Astrocyte (in vitro differentiated cells and primary cell): Measurements from ENCODE around the gene ARHGEF17. TPM values are rescaled to one million over a fixed set of nuclear protein-coding genes. Genes with fewer than 3 reads are reported as not detected.

ENCODE experiments used
- DNase-seq: peaks from one replicate; pipeline ENCODE4 v3.0.0-alpha.2; 2010; ENCODE audit warnings: low read depth
- FAIRE-seq: peaks from 2 replicates; lab custom pipeline; 2011; peaks lifted over from hg19 to GRCh38; lab: Jason Lieb, UNC
- H2AFZ ChIP-seq: 2 replicates; pipeline ENCODE4 v1.6.0; 2012; ENCODE audit warnings: low read depth, low read length, inconsistent platforms
- H3K27ac ChIP-seq: 2 replicates; pipeline ENCODE4 v1.5.1; 2011; ENCODE audit warnings: low read depth, low read length, inconsistent platforms
- H3K27me3 ChIP-seq: 2 replicates; pipeline ENCODE4 v1.6.0; 2011; ENCODE audit warnings: low read length, inconsistent platforms; ENCODE audit not compliant: insufficient read depth
- H3K36me3 ChIP-seq: 2 replicates; pipeline ENCODE4 v1.5.1; 2011; ENCODE audit warnings: low read length, inconsistent platforms; ENCODE audit not compliant: insufficient read depth
- H3K4me1 ChIP-seq: 2 replicates; pipeline ENCODE4 v1.5.1; 2011; ENCODE audit warnings: low read length, inconsistent platforms; ENCODE audit not compliant: insufficient read depth
- H3K4me2 ChIP-seq: 2 replicates; pipeline ENCODE4 v1.6.0; 2012; ENCODE audit warnings: low read length, inconsistent platforms
- H3K4me3 ChIP-seq: 2 replicates; pipeline ENCODE4 v1.5.1; 2011; ENCODE audit warnings: low read depth, mild to moderate bottlenecking, low read length, inconsistent platforms; ENCODE audit not compliant: insufficient read depth
- H3K79me2 ChIP-seq: 2 replicates; pipeline ENCODE4 v1.6.0; 2012; ENCODE audit warnings: mild to moderate bottlenecking, low read length, inconsistent platforms; ENCODE audit not compliant: insufficient read depth
- H3K9ac ChIP-seq: 2 replicates; pipeline ENCODE4 v1.6.0; 2012; ENCODE audit warnings: mild to moderate bottlenecking, low read length, inconsistent platforms
- H3K9me3 ChIP-seq: 2 replicates; pipeline ENCODE4 v1.5.1; 2012; ENCODE audit warnings: low read depth, mild to moderate bottlenecking, low read length, inconsistent platforms; ENCODE audit not compliant: insufficient read depth
- H4K20me1 ChIP-seq: 2 replicates; pipeline ENCODE4 v1.6.0; 2012; ENCODE audit warnings: low read length, inconsistent platforms; ENCODE audit not compliant: insufficient read depth
- H3K27ac Mint-ChIP-seq: one replicate; pipeline ENCODE4 v1.8.0; 2021; ENCODE audit warnings: mild to moderate bottlenecking, mixed read lengths; ENCODE audit not compliant: unreplicated experiment
- H3K27me3 Mint-ChIP-seq: one replicate; pipeline ENCODE4 v1.8.0; 2021; ENCODE audit warnings: low read depth, mixed read lengths; ENCODE audit not compliant: unreplicated experiment
- H3K36me3 Mint-ChIP-seq: one replicate; pipeline ENCODE4 v1.8.0; 2021; ENCODE audit warnings: low read depth, mixed read lengths; ENCODE audit not compliant: unreplicated experiment
- H3K4me1 Mint-ChIP-seq: one replicate; pipeline ENCODE4 v1.8.0; 2021; ENCODE audit warnings: low read depth, mixed read lengths; ENCODE audit not compliant: unreplicated experiment
- H3K4me3 Mint-ChIP-seq: one replicate; pipeline ENCODE4 v1.8.0; 2021; ENCODE audit warnings: mild to moderate bottlenecking, moderate library complexity, mixed read lengths; ENCODE audit not compliant: unreplicated experiment
- H3K9me3 Mint-ChIP-seq: one replicate; pipeline ENCODE4 v1.8.0; 2021; ENCODE audit warnings: mild to moderate bottlenecking, mixed read lengths; ENCODE audit not compliant: unreplicated experiment
- CTCF ChIP-seq: IDR thresholded peaks from 2 replicates; pipeline ENCODE4 v1.5.1; 2011; ENCODE audit warnings: low read depth, mild to moderate bottlenecking, inconsistent platforms, low read length, moderate library complexity; ENCODE audit not compliant: insufficient read depth
- EZH2 ChIP-seq: IDR thresholded peaks from 2 replicates; pipeline ENCODE4 v1.6.1; 2012; ENCODE audit warnings: mild to moderate bottlenecking, low read length, inconsistent platforms; ENCODE audit not compliant: insufficient read depth
- total RNA-seq: library from RNA; stranded (reverse); gene quantifications from 2 replicates; pipeline ENCODE4 v1.2.1, GENCODE V29; 2021

The ARHGEF17 gene
- total RNA-seq, 1 donor from 2014 or later, result 66.4 TPM

DNA sequence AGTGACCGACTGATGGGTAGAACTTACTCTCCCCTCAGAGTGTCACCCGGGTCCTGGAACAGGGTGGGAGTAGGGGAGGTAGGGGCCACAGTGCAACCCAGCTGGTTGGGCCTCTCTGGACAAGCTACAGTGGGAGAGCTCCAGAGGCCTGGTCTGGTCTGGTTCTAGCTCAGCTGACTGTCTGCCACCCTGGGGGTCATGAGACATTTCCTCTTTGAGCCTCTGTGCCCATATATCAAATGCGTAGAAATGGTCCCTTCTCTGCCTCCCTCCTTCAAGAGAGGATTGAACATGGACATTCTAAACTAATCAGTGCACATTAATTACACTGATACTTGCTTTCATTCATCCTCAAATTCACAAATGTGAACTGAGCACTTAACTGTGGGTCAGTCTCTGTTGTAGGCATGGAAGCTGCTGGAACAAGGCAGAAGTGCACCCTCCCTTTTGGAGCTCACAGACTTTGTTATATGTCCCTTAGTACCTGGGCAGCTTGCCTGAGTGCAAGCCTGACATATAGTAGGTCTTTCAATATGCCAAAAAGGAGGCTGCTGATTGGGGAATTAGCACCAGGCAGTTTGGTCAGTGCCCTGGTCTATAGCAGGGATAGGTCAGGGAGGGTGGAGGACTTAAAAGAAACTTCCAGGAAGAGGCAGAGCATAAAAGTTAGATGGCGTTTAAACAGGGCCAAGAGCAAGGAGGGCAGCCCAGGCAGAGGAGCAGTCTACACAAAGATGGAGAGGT is 25.7 kb downstream of the ARHGEF17 start:
- TF ChIP-seq CTCF (no peak), EZH2 (no peak)
- FAIRE-seq (no peak), DNase-seq (no peak)
- H3K27ac Mint-ChIP-seq, result peak overlapping the region; percentile 91
- peak overlapping the region; percentile 67 for H3K4me3 Mint-ChIP-seq
- Histone ChIP-seq H4K20me1 (peaks cover 90% of the 10 kb centered on the region), H3K27me3 (no peaks in the 10 kb centered on the region), H3K4me1 (peaks cover 57% of the 10 kb centered on the region), H3K36me3 (peaks cover 7% of the 10 kb centered on the region), H3K27ac (peak overlapping the region; percentile 74), H3K79me2 (peaks cover 85% of the 10 kb centered on the region), H3K4me2 (peak overlapping the region; percentile 80), H3K4me3 (no peak overlapping the region), H3K9me3 (no peaks in the 10 kb centered on the region), H3K9ac (peak overlapping the region; percentile 75), H2AFZ (no peak overlapping the region)
- no peaks in the 10 kb centered on the region for H3K27me3 Mint-ChIP-seq
- H3K9me3 Mint-ChIP-seq, result no peaks in the 10 kb centered on the region
- H3K36me3 Mint-ChIP-seq, result no peaks in the 10 kb centered on the region
- H3K4me1 Mint-ChIP-seq, result peaks cover 61% of the 10 kb centered on the region

GRCh38 chr11:73334384-73335203 is 26.5 kb downstream of the ARHGEF17 start:
- H4K20me1 ChIP-seq, result peaks cover 96% of the 10 kb centered on the region
- peak overlapping the region; percentile 74 for H3K27ac ChIP-seq
- H3K79me2 ChIP-seq, result peaks cover 91% of the 10 kb centered on the region
- Mint-ChIP-seq H3K27me3 (no peaks in the 10 kb centered on the region), H3K36me3 (no peaks in the 10 kb centered on the region), H3K27ac (peak overlapping the region; percentile 91), H3K9me3 (no peaks in the 10 kb centered on the region), H3K4me3 (peak overlapping the region; percentile 67), H3K4me1 (peaks cover 62% of the 10 kb centered on the region)
- no peaks in the 10 kb centered on the region for H3K9me3 ChIP-seq
- peaks cover 56% of the 10 kb centered on the region for H3K4me1 ChIP-seq
- peak overlapping the region; percentile 75 for H3K9ac ChIP-seq
- H3K27me3 ChIP-seq, result no peaks in the 10 kb centered on the region
- FAIRE-seq, result no peak
- peak overlapping the region; percentile 80 for H3K4me2 ChIP-seq
- DNase-seq, result peak; percentile 84
- TF ChIP-seq CTCF, result no peak
- no peak for TF ChIP-seq EZH2
- H3K36me3 ChIP-seq, result peaks cover 7% of the 10 kb centered on the region
- no peak overlapping the region for H2AFZ ChIP-seq
- H3K4me3 ChIP-seq, result no peak overlapping the region
